ENCODE measurements around the gene GADD45G. TPM values are rescaled to one million over a fixed set of nuclear protein-coding genes. Genes with fewer than 3 reads are reported as not detected.

Gene GADD45G
- total RNA-seq, 1 experiment from 2014 or later, result 0.39 TPM

- ChIA-PET POLR2A (ENCODE audit: low non-redundant PET) (interaction anchor here (0.6 kb wide), 1 partner anchor 989 kb away, joined by 5 read pairs; no protein-coding TSS in a partner anchor), CTCF (interaction anchor here (0.6 kb wide), 1 partner anchor 495 kb away, joined by 6 read pairs; no protein-coding TSS in a partner anchor)
- TF ChIP-seq EZH2 (IDR thresholded peaks at IDR 0.05; ENCODE audit: borderline replicate concordance, low read depth, low read length, poor library complexity, severe bottlenecking), result no peak
- no peak for TF ChIP-seq CTCF (conservative IDR thresholded peaks at IDR 0.05; ENCODE audit: low read depth, low read length)
- Histone ChIP-seq H3K27ac (ENCODE audit: low read depth, low read length, poor library complexity, severe bottlenecking) (no peak overlapping the region), H3K36me3 (ENCODE audit: insufficient read depth, low read length, poor library complexity, severe bottlenecking) (no peaks in the 10 kb centered on the region), H3K4me3 (ENCODE audit: low read depth, low read length, poor library complexity, severe bottlenecking) (no peak overlapping the region), H3K9me3 (ENCODE audit: low read depth, low read length, poor library complexity, severe bottlenecking) (no peaks in the 10 kb centered on the region), H3K4me1 (ENCODE audit: insufficient read depth, low read length, poor library complexity, severe bottlenecking) (peaks cover 32% of the 10 kb centered on the region), H3K27me3 (replicated peaks; ENCODE audit: insufficient read depth, low read depth, low read length, poor library complexity) (peaks cover 28% of the 10 kb centered on the region)
- no TSS peak for BruUV-seq (replicated peaks)
- peak; percentile 22 for DNase-seq (ENCODE audit: low spot score)
- intact Hi-C loops (cut with micrococcal nuclease; ENCODE audit: unreplicated experiment), result loop anchor here (10.0 kb wide), 2 partner anchors 178 to 318 kb away; no protein-coding TSS in a partner anchor
Observed at GRCh38 chr9:89606624-89607311, 2.0 kb downstream of the GADD45G start.

DNA sequence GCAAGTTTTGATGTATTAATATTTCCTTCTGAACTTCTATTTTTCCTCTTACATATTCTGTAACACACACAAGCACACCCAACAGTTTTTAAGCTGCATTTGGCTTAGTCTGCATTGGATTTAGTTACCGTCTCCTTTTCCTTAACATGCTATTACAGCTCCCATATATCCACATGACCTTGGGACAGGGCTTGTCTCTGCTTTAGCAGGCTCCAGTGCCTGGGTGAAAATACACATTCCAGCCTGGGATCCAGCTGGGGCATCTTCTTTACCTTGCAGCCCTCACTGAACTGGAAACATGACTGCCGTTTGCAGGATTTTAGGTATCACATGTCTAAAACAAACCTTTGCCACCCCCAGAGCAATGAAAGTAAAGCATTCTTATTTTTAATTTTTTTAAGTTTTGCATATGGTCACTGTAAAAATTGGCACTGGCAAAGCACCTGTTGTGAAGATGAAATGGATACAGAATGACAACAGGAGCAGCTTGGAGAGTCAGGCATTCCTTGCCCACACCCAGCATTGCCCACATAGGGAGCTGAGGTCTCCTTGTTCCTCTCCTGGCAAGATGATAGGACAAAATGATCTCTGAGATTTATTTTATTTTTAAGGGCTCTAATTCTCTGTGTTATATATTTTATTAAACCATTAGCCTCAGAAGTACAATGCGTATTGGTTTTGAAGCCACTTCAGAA, 4.0 kb downstream of the GADD45G start:
- DNase-seq (ENCODE audit: low spot score), result no peak
- H3K27ac ChIP-seq (ENCODE audit: low read depth, low read length, poor library complexity, severe bottlenecking), result no peak overlapping the region
- peaks cover 24% of the 10 kb centered on the region for H3K4me1 ChIP-seq (ENCODE audit: insufficient read depth, low read length, poor library complexity, severe bottlenecking)
- no peak overlapping the region for H3K4me3 ChIP-seq (ENCODE audit: low read depth, low read length, poor library complexity, severe bottlenecking)
- POLR2A ChIA-PET (ENCODE audit: low non-redundant PET), result no interaction called here
- no TSS peak for BruUV-seq (replicated peaks)
- H3K27me3 ChIP-seq (replicated peaks; ENCODE audit: insufficient read depth, low read depth, low read length, poor library complexity), result peaks cover 21% of the 10 kb centered on the region
- no peaks in the 10 kb centered on the region for H3K9me3 ChIP-seq (ENCODE audit: low read depth, low read length, poor library complexity, severe bottlenecking)
- no peaks in the 10 kb centered on the region for H3K36me3 ChIP-seq (ENCODE audit: insufficient read depth, low read length, poor library complexity, severe bottlenecking)
- CTCF ChIA-PET, result no interaction called here
- intact Hi-C loops (cut with micrococcal nuclease; ENCODE audit: unreplicated experiment), result loop anchor here (10.0 kb wide), 2 partner anchors 176 to 316 kb away; no protein-coding TSS in a partner anchor
- TF ChIP-seq EZH2 (IDR thresholded peaks at IDR 0.05; ENCODE audit: borderline replicate concordance, low read depth, low read length, poor library complexity, severe bottlenecking), result no peak

GRCh38 chr9:89609426-89610006, 4.7 kb downstream of the GADD45G start:
- intact Hi-C loops (cut with micrococcal nuclease; ENCODE audit: unreplicated experiment), result loop anchor here (10.0 kb wide), 2 partner anchors 175 to 315 kb away; no protein-coding TSS in a partner anchor
- DNase-seq (ENCODE audit: low spot score), result no peak
- no peaks in the 10 kb centered on the region for H3K9me3 ChIP-seq (ENCODE audit: low read depth, low read length, poor library complexity, severe bottlenecking)
- H3K4me3 ChIP-seq (ENCODE audit: low read depth, low read length, poor library complexity, severe bottlenecking), result no peak overlapping the region
- TF ChIP-seq EZH2 (IDR thresholded peaks at IDR 0.05; ENCODE audit: borderline replicate concordance, low read depth, low read length, poor library complexity, severe bottlenecking) (no peak), CTCF (conservative IDR thresholded peaks at IDR 0.05; ENCODE audit: low read depth, low read length) (no peak)
- no peak overlapping the region for H3K27ac ChIP-seq (ENCODE audit: low read depth, low read length, poor library complexity, severe bottlenecking)
- POLR2A ChIA-PET (ENCODE audit: low non-redundant PET), result no interaction called here
- peaks cover 17% of the 10 kb centered on the region for H3K4me1 ChIP-seq (ENCODE audit: insufficient read depth, low read length, poor library complexity, severe bottlenecking)
- CTCF ChIA-PET, result no interaction called here
- BruUV-seq (replicated peaks), result no TSS peak
- no peaks in the 10 kb centered on the region for H3K36me3 ChIP-seq (ENCODE audit: insufficient read depth, low read length, poor library complexity, severe bottlenecking)
- peaks cover 21% of the 10 kb centered on the region for H3K27me3 ChIP-seq (replicated peaks; ENCODE audit: insufficient read depth, low read depth, low read length, poor library complexity)

Data from A673 (cell line).